ENCODE data around the gene LINC01488.

Gene LINC01488

DNA sequence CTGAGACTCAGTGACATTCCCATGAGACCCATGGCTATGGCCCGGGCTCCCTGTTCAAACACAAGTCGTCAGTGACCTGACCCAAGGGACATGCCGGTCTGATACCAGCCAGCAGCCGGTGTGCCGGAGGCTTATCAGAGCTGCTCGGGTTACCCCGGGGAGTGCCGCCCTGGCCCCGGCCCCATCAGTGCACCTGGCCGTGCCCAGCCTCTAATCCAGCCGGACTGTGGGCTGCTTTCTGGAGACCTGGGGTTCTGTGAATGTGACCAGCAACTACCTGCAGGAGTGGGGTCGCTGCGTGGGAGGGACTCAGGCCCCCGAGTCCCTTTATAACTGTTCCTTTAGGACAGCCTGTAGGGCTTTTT lies 52.7 kb downstream of the LINC01488 start:
- no peak for DNase-seq (ENCODE audit: low read depth)
- no peak for TF ChIP-seq CTCF (conservative IDR thresholded peaks at IDR 0.05; ENCODE audit: low read length)
- H3K4me3 ChIP-seq (ENCODE audit: low read length) = no peak overlapping the region

- no peak for DNase-seq (ENCODE audit: low read depth)
- no peak overlapping the region for H3K4me3 ChIP-seq (ENCODE audit: low read length)
- TF ChIP-seq CTCF (conservative IDR thresholded peaks at IDR 0.05; ENCODE audit: low read length) = no peak
These were observed 54.4 kb downstream of the LINC01488 start for GRCh38 chr11:69535908-69536307.

DNA sequence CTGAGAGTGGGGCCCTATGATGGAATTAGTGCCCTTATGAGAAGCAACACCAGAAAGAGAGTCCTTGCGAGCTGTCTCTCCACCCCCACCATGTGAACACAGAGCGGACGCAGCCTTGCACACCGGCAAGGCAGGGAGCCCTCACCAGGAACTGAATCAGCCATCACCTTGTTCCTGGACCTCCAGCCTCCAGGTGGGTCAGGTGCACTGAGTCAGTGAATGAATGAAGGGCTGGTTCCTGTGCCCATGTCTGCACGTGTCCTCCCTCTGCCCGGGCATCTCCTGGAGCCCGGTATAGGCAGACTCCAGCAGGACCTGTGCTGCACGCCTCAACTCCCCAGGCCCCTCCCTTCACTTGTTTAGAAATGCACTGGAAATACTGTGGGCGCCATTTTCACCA lies 54.9 kb downstream of the LINC01488 start:
- H3K4me3 ChIP-seq (ENCODE audit: low read length) = no peak overlapping the region
- no peak for DNase-seq (ENCODE audit: low read depth)
- no peak for TF ChIP-seq CTCF (conservative IDR thresholded peaks at IDR 0.05; ENCODE audit: low read length)

GRCh38 chr11:69537126-69537525 lies 55.7 kb downstream of the LINC01488 start:
- no peak overlapping the region for H3K4me3 ChIP-seq (ENCODE audit: low read length)
- TF ChIP-seq CTCF (conservative IDR thresholded peaks at IDR 0.05; ENCODE audit: low read length) = no peak

DNA sequence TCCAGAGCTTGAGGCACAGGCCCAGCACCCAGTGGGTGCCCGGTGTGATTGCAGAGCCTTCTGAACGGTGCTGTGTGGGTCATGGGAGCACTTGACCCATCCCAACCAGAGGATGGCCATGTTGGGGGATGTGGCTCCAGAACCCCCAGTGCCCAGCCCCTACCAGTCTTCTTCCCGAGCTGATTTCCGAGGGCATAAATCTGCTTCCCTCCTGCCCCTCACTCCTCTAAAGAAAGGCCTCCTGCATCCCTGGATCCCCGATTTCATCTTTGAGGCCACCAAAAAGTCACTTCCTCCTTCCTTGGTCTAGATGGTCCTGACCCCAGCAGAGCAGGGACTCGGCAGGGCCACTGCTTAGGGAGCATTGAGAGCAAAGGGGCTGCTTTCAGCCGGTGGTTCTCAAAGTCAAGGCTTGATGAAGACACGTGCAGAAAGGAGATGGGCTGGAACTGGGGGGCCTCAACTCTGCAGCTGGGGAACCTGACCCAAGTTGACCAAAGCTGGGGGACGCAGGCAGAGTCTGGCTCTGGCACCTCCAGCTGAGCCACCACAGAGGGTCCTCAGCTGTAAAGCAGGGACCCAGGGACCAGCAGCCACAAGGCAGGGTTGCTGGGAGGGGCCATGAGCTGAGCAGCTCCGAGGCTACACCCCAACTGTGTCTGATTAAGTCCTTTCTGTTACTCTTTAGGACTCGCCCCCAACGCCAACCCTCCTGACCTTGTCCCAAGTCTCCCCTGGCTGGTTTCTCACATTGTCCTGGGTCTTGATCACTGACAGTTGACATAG lies 56.6 kb downstream of the LINC01488 start:
- no peak overlapping the region for H3K4me3 ChIP-seq (ENCODE audit: low read length)
- no peak for DNase-seq (ENCODE audit: low read depth)
- TF ChIP-seq CTCF (conservative IDR thresholded peaks at IDR 0.05; ENCODE audit: low read length) = no peak

More at GRCh38 chr11:69537126-69537525, 55.7 kb downstream of the LINC01488 start:
- DNase-seq (ENCODE audit: low read depth) = no peak

GRCh38 chr11:69538854-69539253 lies 57.4 kb downstream of the LINC01488 start:
- TF ChIP-seq CTCF (conservative IDR thresholded peaks at IDR 0.05; ENCODE audit: low read length) = no peak
- DNase-seq (ENCODE audit: low read depth) = no peak
- no peak overlapping the region for H3K4me3 ChIP-seq (ENCODE audit: low read length)

DNA sequence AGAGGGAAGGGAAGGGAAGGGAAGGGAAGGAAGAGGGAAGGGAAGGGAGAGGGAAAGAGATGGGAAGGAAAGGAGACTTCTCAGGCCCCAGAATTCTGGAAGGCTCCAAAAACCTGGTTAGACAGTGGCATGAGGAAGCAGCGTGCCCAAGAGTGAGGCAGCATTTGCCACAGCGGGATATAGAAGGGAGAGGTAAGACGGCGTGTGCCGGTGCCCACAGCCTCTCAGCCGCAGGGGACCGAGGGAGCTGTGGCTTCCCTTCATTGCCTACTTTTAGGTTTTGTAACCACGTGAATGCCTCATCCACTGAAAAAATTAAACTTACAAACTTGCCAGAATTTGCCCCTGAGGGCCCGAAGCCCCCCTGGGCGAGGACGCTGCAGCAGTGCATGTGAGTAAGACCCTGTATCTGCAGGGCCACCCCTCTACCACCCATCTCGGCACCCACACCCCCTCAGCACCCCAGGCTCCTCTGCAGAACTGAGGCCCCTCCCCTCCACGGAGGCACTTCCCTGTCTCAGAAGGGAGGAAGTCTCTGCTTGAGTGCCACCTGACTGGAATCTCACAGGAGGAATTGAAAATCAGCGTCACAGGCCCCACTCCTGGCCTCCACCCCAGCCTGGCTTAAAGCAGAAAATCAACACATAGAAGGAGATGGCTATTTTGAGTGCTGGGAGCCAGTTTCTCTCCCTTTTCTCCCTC lies 58.1 kb downstream of the LINC01488 start:
- TF ChIP-seq CTCF (conservative IDR thresholded peaks at IDR 0.05; ENCODE audit: low read length) = no peak
- no peak for DNase-seq (ENCODE audit: low read depth)
- H3K4me3 ChIP-seq (ENCODE audit: low read length) = no peak overlapping the region
